H1 (cell line): Measurements from ENCODE around the gene RASD1. TPM values are rescaled to one million over a fixed set of nuclear protein-coding genes. Genes with fewer than 3 reads are reported as not detected.

Source experiments
- HDAC2 ChIP-seq, 2 experiments: fragments of 300-600 bp in 1 of 2; sonication (generic) in 1 of 2; IDR thresholded peaks; 2 replicates each; pipeline ENCODE4 v1.6.1; 2011 to 2012; ENCODE audit warnings: low read depth in 2 of 2, low read length in 2 of 2, mild to moderate bottlenecking in 2 of 2, moderate library complexity in 2 of 2, borderline replicate concordance in 1 of 2, inconsistent platforms in 1 of 2
- RAD21 ChIP-seq, 2 experiments: IDR thresholded peaks in 1 of 2; conservative IDR thresholded peaks in 1 of 2; 2 replicates each; pipeline ENCODE4 v1.6.1; 2011; ENCODE audit warnings: low read depth in 2 of 2, low read length in 2 of 2, improper control_type of control experiment in 1 of 2, inconsistent platforms in 1 of 2, mild to moderate bottlenecking in 1 of 2, moderate library complexity in 1 of 2
- TBP ChIP-seq: IDR thresholded peaks from 2 replicates; pipeline ENCODE4 v1.6.1; 2011; ENCODE audit warnings: low read depth, low read length, improper control_type of control experiment
- polyA plus RNA-seq, 7 experiments: library from polyadenylated mRNA; depleted of rRNA in 3 of 7; stranded (reverse) in 5 of 7; unstranded in 2 of 7; fragments of >200 nt in 5 of 7; fragments of 200-250 nt in 2 of 7; gene quantifications; 1 replicate in 5 of 7; 2 replicates in 1 of 7; 4 replicates in 1 of 7; pipeline versions ENCODE4 v1.2.1 to v1.2.3, GENCODE V29; 2011 to 2013; ENCODE audit warnings: missing spikeins in 2 of 7, mixed read lengths in 2 of 7
- total RNA-seq: library from RNA; stranded (reverse); fragmentation: NEBNext Ultra II Directional; extraction: Animal tissue kit (Norgen Biotek cat#: 25700); gene quantifications from 2 replicates; pipeline ENCODE4 v1.2.1, GENCODE V29; 2021
- TF ChIP-seq, protein P1 (sequence below): fragments of 300-600 bp; sonication (generic); IDR thresholded peaks from 2 replicates; pipeline ENCODE4 v1.7.1; 2012; ENCODE audit warnings: low read length, moderate library complexity, mild to moderate bottlenecking, inconsistent platforms; ENCODE audit not compliant: insufficient replicate concordance

Gene RASD1
- total and polyA plus RNA-seq, 2 of the 8 experiments (the other 6 are each of a cell fraction or from before 2014, with no cell fraction given) = 2.3 to 2.6 TPM

DNA sequence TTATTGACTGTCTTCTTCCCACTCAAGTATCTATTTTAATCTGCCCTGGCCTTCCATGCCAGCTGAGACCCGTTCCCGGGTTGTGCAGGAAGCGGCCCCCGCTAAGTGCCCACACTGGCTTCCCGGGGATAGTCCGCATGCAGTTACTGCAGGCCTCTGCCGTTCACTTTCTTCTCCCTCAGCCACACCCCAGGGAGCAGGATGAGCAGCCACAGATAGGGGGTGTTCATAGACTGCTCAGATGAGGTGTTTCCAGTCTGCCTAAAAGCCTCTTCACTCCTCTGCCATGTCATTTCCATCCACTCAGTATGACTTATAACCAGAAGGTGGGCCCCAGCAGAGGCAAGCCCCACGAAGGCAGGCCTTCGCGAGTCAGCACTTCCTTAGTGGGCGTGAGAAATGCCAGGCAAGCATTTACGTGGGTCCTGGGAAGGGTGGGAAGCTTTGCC, 11.7 kb downstream of the RASD1 start (continued):
- no peak for TF ChIP-seq HDAC2 (IDR thresholded peaks at IDR 0.05; ENCODE audit: borderline replicate concordance in 1 of 2, low read depth in 2 of 2, low read length in 2 of 2)
- no peak for TF ChIP-seq RAD21 (IDR thresholded peaks at IDR 0.05 in 1 of 2, conservative IDR thresholded peaks at IDR 0.05 in 1 of 2; ENCODE audit: low read depth in 2 of 2, low read length in 2 of 2)
- TF ChIP-seq, protein P1, sequence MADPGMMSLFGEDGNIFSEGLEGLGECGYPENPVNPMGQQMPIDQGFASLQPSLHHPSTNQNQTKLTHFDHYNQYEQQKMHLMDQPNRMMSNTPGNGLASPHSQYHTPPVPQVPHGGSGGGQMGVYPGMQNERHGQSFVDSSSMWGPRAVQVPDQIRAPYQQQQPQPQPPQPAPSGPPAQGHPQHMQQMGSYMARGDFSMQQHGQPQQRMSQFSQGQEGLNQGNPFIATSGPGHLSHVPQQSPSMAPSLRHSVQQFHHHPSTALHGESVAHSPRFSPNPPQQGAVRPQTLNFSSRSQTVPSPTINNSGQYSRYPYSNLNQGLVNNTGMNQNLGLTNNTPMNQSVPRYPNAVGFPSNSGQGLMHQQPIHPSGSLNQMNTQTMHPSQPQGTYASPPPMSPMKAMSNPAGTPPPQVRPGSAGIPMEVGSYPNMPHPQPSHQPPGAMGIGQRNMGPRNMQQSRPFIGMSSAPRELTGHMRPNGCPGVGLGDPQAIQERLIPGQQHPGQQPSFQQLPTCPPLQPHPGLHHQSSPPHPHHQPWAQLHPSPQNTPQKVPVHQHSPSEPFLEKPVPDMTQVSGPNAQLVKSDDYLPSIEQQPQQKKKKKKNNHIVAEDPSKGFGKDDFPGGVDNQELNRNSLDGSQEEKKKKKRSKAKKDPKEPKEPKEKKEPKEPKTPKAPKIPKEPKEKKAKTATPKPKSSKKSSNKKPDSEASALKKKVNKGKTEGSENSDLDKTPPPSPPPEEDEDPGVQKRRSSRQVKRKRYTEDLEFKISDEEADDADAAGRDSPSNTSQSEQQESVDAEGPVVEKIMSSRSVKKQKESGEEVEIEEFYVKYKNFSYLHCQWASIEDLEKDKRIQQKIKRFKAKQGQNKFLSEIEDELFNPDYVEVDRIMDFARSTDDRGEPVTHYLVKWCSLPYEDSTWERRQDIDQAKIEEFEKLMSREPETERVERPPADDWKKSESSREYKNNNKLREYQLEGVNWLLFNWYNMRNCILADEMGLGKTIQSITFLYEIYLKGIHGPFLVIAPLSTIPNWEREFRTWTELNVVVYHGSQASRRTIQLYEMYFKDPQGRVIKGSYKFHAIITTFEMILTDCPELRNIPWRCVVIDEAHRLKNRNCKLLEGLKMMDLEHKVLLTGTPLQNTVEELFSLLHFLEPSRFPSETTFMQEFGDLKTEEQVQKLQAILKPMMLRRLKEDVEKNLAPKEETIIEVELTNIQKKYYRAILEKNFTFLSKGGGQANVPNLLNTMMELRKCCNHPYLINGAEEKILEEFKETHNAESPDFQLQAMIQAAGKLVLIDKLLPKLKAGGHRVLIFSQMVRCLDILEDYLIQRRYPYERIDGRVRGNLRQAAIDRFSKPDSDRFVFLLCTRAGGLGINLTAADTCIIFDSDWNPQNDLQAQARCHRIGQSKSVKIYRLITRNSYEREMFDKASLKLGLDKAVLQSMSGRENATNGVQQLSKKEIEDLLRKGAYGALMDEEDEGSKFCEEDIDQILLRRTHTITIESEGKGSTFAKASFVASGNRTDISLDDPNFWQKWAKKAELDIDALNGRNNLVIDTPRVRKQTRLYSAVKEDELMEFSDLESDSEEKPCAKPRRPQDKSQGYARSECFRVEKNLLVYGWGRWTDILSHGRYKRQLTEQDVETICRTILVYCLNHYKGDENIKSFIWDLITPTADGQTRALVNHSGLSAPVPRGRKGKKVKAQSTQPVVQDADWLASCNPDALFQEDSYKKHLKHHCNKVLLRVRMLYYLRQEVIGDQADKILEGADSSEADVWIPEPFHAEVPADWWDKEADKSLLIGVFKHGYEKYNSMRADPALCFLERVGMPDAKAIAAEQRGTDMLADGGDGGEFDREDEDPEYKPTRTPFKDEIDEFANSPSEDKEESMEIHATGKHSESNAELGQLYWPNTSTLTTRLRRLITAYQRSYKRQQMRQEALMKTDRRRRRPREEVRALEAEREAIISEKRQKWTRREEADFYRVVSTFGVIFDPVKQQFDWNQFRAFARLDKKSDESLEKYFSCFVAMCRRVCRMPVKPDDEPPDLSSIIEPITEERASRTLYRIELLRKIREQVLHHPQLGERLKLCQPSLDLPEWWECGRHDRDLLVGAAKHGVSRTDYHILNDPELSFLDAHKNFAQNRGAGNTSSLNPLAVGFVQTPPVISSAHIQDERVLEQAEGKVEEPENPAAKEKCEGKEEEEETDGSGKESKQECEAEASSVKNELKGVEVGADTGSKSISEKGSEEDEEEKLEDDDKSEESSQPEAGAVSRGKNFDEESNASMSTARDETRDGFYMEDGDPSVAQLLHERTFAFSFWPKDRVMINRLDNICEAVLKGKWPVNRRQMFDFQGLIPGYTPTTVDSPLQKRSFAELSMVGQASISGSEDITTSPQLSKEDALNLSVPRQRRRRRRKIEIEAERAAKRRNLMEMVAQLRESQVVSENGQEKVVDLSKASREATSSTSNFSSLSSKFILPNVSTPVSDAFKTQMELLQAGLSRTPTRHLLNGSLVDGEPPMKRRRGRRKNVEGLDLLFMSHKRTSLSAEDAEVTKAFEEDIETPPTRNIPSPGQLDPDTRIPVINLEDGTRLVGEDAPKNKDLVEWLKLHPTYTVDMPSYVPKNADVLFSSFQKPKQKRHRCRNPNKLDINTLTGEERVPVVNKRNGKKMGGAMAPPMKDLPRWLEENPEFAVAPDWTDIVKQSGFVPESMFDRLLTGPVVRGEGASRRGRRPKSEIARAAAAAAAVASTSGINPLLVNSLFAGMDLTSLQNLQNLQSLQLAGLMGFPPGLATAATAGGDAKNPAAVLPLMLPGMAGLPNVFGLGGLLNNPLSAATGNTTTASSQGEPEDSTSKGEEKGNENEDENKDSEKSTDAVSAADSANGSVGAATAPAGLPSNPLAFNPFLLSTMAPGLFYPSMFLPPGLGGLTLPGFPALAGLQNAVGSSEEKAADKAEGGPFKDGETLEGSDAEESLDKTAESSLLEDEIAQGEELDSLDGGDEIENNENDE = no peak
- TF ChIP-seq TBP = no peak
